MM.1S (cell line): ENCODE measurements around the gene PAPSS1.

ENCODE experiments used
- DNase-seq: peaks from one replicate; pipeline ENCODE4 v3.0.0-alpha.2; 2015
- H2AFZ ChIP-seq: fragments of 300-600 bp; sonication (generic); 2 replicates; pipeline ENCODE4 v1.6.0; 2016; ENCODE audit warnings: antibody characterized with exemption, low read length
- H3F3A ChIP-seq: fragments of 300-600 bp; sonication (generic); 2 replicates; pipeline ENCODE4 v1.6.1; 2016; ENCODE audit warnings: mild to moderate bottlenecking, antibody characterized with exemption, low read length, moderate library complexity, mixed read lengths; ENCODE audit not compliant: insufficient read depth
- H3K27ac ChIP-seq: fragments of 300-600 bp; sonication (generic); 2 replicates; pipeline ENCODE4 v1.5.1; 2016; ENCODE audit warnings: mild to moderate bottlenecking, low read length
- H3K27me3 ChIP-seq: fragments of 300-600 bp; sonication (generic); replicated peaks from 2 replicates; pipeline ENCODE4 v1.6.0; 2016; ENCODE audit warnings: low read length; ENCODE audit not compliant: insufficient read depth
- H3K36me3 ChIP-seq: fragments of 300-600 bp; sonication (generic); replicated peaks from 2 replicates; pipeline ENCODE4 v1.6.1; 2016; ENCODE audit warnings: mild to moderate bottlenecking, low read length, mixed read lengths; ENCODE audit not compliant: insufficient read depth
- H3K4me1 ChIP-seq: fragments of 300-600 bp; sonication (generic); 2 replicates; pipeline ENCODE4 v1.6.1; 2016; ENCODE audit warnings: low read length, mixed read lengths
- H3K4me2 ChIP-seq: fragments of 300-600 bp; sonication (generic); 2 replicates; pipeline ENCODE4 v1.6.0; 2016; ENCODE audit warnings: low read depth, low read length
- H3K4me3 ChIP-seq: fragments of 300-600 bp; sonication (generic); 2 replicates; pipeline ENCODE4 v1.5.1; 2016; ENCODE audit warnings: low read length, mixed read lengths
- H3K79me2 ChIP-seq: fragments of 300-600 bp; sonication (generic); 2 replicates; pipeline ENCODE4 v1.6.1; 2016; ENCODE audit warnings: mixed run types, low read length, mixed read lengths
- H3K9ac ChIP-seq: fragments of 300-600 bp; sonication (generic); 2 replicates; pipeline ENCODE4 v1.6.1; 2016; ENCODE audit warnings: low read length, mixed read lengths
- H3K9me2 ChIP-seq: fragments of 300-600 bp; sonication (generic); replicated peaks from 2 replicates; pipeline ENCODE4 v1.6.1; 2016; ENCODE audit warnings: mild to moderate bottlenecking, low read length, mixed read lengths; ENCODE audit not compliant: insufficient read depth
- H3K9me3 ChIP-seq: fragments of 300-600 bp; sonication (generic); replicated peaks from 2 replicates; pipeline ENCODE4 v1.6.1; 2016; ENCODE audit warnings: mild to moderate bottlenecking, low read length, mixed read lengths; ENCODE audit not compliant: insufficient read depth
- H4K20me1 ChIP-seq: fragments of 300-600 bp; sonication (generic); 2 replicates; pipeline ENCODE4 v1.6.1; 2016; ENCODE audit warnings: mild to moderate bottlenecking, low read length, moderate library complexity, mixed read lengths; ENCODE audit not compliant: insufficient read depth
- EZH2 ChIP-seq: fragments of 300-600 bp; sonication (generic); optimal IDR thresholded peaks from 2 replicates; pipeline ENCODE3; 2017; ENCODE audit warnings: low read depth, mild to moderate bottlenecking, antibody characterized with exemption, low read length, mixed read lengths
- EZH2phosphoT487 ChIP-seq: fragments of 300-600 bp; sonication (generic); IDR thresholded peaks from 2 replicates; pipeline ENCODE4 v1.6.1; 2018; ENCODE audit warnings: antibody characterized with exemption, low read length
- TF ChIP-seq, protein P1 (sequence below): fragments of 300-600 bp; sonication (generic); IDR thresholded peaks from 2 replicates; pipeline ENCODE4 v1.5.1; 2016; ENCODE audit warnings: antibody characterized with exemption, low read length, mixed read lengths

PAPSS1 gene

GRCh38 chr4:107747748-107748486 lies 27.9 kb upstream of the PAPSS1 start:
- DNase-seq: no peak
- H2AFZ ChIP-seq: no peak overlapping the region
- no peaks in the 10 kb centered on the region for H4K20me1 ChIP-seq
- no peaks in the 10 kb centered on the region for H3F3A ChIP-seq
- H3K4me1 ChIP-seq: peaks cover 12% of the 10 kb centered on the region
- H3K79me2 ChIP-seq: no peaks in the 10 kb centered on the region
- H3K4me3 ChIP-seq: no peak overlapping the region
- H3K27me3 ChIP-seq: no peaks in the 10 kb centered on the region
- H3K9ac ChIP-seq: no peak overlapping the region
- no peak overlapping the region for H3K27ac ChIP-seq
- no peaks in the 10 kb centered on the region for H3K9me2 ChIP-seq
- H3K9me3 ChIP-seq: no peaks in the 10 kb centered on the region
- no peak overlapping the region for H3K4me2 ChIP-seq
- TF ChIP-seq, protein P1, sequence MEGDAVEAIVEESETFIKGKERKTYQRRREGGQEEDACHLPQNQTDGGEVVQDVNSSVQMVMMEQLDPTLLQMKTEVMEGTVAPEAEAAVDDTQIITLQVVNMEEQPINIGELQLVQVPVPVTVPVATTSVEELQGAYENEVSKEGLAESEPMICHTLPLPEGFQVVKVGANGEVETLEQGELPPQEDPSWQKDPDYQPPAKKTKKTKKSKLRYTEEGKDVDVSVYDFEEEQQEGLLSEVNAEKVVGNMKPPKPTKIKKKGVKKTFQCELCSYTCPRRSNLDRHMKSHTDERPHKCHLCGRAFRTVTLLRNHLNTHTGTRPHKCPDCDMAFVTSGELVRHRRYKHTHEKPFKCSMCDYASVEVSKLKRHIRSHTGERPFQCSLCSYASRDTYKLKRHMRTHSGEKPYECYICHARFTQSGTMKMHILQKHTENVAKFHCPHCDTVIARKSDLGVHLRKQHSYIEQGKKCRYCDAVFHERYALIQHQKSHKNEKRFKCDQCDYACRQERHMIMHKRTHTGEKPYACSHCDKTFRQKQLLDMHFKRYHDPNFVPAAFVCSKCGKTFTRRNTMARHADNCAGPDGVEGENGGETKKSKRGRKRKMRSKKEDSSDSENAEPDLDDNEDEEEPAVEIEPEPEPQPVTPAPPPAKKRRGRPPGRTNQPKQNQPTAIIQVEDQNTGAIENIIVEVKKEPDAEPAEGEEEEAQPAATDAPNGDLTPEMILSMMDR: no peak
- no peak for TF ChIP-seq EZH2
- no peak for TF ChIP-seq EZH2phosphoT487
- no peaks in the 10 kb centered on the region for H3K36me3 ChIP-seq

GRCh38 chr4:107746161-107746560 lies 26.1 kb upstream of the PAPSS1 start:
- no peaks in the 10 kb centered on the region for H3F3A ChIP-seq
- H2AFZ ChIP-seq: no peak overlapping the region
- TF ChIP-seq EZH2 (no peak), EZH2phosphoT487 (no peak)
- TF ChIP-seq, protein P1: no peak
- H3K4me3 ChIP-seq: no peak overlapping the region
- no peak overlapping the region for H3K9ac ChIP-seq
- H3K4me1 ChIP-seq: peaks cover 13% of the 10 kb centered on the region
- no peaks in the 10 kb centered on the region for H3K36me3 ChIP-seq
- no peak overlapping the region for H3K27ac ChIP-seq
- no peaks in the 10 kb centered on the region for H3K9me2 ChIP-seq
- DNase-seq: no peak
- H3K4me2 ChIP-seq: no peak overlapping the region
- no peaks in the 10 kb centered on the region for H3K9me3 ChIP-seq
- H3K27me3 ChIP-seq: no peaks in the 10 kb centered on the region
- no peaks in the 10 kb centered on the region for H4K20me1 ChIP-seq
- H3K79me2 ChIP-seq: no peaks in the 10 kb centered on the region

DNA sequence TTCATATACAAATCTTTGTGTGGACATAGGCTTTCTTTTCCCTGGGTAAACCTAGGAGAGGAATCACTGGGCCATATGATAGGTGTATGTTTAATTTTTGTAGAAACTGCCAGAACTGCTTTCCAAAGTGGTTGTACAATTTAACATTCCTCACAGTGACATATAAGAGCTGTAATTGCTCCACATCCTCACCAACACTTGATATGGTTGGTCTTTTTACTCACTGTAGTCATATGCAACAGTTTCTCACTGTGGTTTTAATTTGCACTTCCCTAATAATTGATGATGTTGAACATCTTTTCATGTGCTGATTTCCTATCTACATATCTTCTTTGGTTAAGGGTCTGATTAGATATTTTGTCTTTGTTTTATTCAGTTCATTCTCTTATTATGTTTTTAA lies 24.5 kb upstream of the PAPSS1 start:
- H3K79me2 ChIP-seq: no peaks in the 10 kb centered on the region
- no peaks in the 10 kb centered on the region for H4K20me1 ChIP-seq
- no peak overlapping the region for H2AFZ ChIP-seq
- H3K9me3 ChIP-seq: no peaks in the 10 kb centered on the region
- TF ChIP-seq, protein P1: no peak
- TF ChIP-seq EZH2 (no peak), EZH2phosphoT487 (no peak)
- H3K36me3 ChIP-seq: no peaks in the 10 kb centered on the region
- no peak overlapping the region for H3K4me2 ChIP-seq
- no peak for DNase-seq
- no peaks in the 10 kb centered on the region for H3K27me3 ChIP-seq
- peaks cover under 1% of the 10 kb centered on the region; the same call in 1 of the 2 replicates for H3F3A ChIP-seq
- peaks cover 16% of the 10 kb centered on the region for H3K4me1 ChIP-seq
- no peaks in the 10 kb centered on the region for H3K9me2 ChIP-seq
- H3K27ac ChIP-seq: no peak overlapping the region
- H3K9ac ChIP-seq: no peak overlapping the region
- H3K4me3 ChIP-seq: no peak overlapping the region
